Measurements from ENCODE around the gene PDE4D. TPM values are rescaled to one million over a fixed set of nuclear protein-coding genes. Genes with fewer than 3 reads are reported as not detected.
"Not testable (repeated sequence)": the region's sequence is repeated elsewhere in the genome, so short reads cannot be mapped to it uniquely, and the experiment has no call there.

The PDE4D gene
- total RNA-seq, 1 experiment from 2014 or later, result 5.3 TPM

DNA sequence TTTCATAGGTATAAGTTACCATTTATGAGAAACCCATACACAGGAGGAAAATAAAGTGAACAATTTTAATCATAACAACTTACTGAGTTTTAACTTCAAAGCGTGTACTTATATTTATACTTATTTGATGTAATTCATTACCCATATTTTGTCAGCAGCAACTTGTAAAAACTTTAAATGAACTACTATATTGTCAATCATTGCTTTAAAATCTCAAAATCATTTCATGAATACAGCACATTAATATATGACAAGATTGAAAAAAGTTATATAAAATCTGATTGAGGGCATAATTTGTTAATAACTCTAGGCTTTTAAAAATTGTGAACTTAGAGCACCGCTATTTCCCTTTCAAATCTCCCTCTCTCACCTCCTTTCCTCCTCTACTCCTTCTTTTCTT is 573.1 kb downstream of the PDE4D start:
- Histone ChIP-seq H3K4me3 (ENCODE audit: insufficient read depth, low read depth, low read length) (no peak overlapping the region), H3K27me3 (ENCODE audit: control insufficient read depth, insufficient read depth, low read length) (no peaks in the 10 kb centered on the region)

DNA sequence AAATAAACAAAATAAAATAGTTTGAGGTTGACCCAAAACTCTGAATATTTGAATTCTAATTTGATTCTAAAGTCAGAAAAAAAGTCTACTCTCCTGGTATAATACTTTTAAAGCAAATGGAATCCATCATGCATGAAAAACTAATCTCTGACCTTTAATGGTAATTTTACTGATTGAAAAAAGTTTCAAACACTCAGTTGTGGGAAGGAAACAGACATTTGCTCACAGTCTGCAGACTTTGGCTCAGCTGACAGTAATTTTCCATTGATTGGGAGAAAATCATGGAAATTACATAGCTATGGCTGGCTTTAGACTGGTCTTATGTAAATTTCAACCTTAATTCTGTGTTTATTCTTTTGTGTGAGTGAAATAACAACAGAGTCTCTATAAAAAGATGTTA is 574.3 kb downstream of the PDE4D start:
- DNase-seq, result no peak
- no peak overlapping the region for H3K4me3 ChIP-seq (ENCODE audit: insufficient read depth, low read depth, low read length)
- H3K27me3 ChIP-seq (ENCODE audit: control insufficient read depth, insufficient read depth, low read length), result no peaks in the 10 kb centered on the region
- no peaks in the 10 kb centered on the region for H3K36me3 ChIP-seq (replicated peaks; ENCODE audit: control insufficient read depth, insufficient read depth, low read length)

More for the DNA sequence above, 573.1 kb downstream of the PDE4D start:
- no peaks in the 10 kb centered on the region for H3K36me3 ChIP-seq (replicated peaks; ENCODE audit: control insufficient read depth, insufficient read depth, low read length)
- no peak for DNase-seq

DNA sequence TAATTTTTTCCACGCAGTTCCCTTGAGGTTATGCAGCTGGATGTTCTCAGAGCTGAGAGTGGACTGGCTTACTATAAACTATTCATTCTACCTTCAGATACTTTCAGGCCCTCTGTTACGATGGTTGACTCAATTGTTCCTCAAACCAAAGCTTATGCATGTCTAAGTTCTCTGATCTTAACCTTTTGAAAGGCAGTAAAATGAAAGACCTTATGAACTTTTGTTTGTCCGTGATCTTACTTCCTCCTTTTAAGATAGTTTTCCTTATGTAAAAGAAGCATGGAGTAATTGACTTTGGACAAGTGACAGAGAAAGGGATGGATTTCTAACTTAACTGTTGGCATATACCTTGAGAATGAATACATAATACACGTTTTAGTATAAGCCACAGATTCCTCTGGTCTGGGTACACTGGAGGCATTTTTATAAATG is 575.7 kb downstream of the PDE4D start:
- Histone ChIP-seq H3K27me3 (ENCODE audit: control insufficient read depth, insufficient read depth, low read length) (no peaks in the 10 kb centered on the region), H3K36me3 (replicated peaks; ENCODE audit: control insufficient read depth, insufficient read depth, low read length) (no peaks in the 10 kb centered on the region), H3K4me3 (ENCODE audit: insufficient read depth, low read depth, low read length) (no peak overlapping the region)
- no peak for DNase-seq

DNA sequence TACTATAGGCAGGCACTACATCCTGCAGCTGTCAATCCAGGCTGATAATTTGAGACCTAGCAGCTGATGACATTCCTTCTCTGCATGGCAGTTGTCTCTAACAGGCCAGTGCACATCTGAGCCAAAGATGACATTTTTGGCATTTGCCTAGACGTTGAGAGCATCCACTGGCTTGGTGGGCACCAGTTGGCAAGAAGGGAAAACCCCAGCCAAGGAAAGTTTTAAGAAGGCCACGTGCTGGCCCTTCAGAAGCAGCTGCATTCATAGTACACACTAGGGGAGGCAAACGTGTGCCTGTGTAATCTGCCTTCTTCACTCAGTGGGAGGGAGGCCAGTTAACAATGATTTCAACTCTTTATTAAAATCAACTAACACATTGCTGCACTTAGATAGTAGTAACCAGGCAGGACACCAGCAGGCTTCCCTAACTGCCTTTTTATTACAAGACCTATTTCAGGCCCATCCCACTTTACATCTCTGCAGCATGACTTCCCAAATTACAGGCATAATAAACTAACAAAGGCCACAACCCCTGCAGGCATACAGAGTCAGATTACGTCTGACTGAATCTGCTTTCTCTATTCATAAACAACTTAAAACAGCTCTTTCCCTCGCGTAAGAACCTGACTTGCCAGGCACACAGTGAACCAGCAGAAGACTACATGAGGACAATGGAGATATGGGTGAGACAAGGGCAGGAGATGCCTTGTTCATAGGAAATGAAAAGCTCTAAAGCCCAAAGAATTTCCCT is 576.3 kb downstream of the PDE4D start:
- H3K27me3 ChIP-seq (ENCODE audit: control insufficient read depth, insufficient read depth, low read length), result no peaks in the 10 kb centered on the region
- H3K4me3 ChIP-seq (ENCODE audit: insufficient read depth, low read depth, low read length), result no peak overlapping the region
- no peaks in the 10 kb centered on the region for H3K36me3 ChIP-seq (replicated peaks; ENCODE audit: control insufficient read depth, insufficient read depth, low read length)
- DNase-seq, result no peak

DNA sequence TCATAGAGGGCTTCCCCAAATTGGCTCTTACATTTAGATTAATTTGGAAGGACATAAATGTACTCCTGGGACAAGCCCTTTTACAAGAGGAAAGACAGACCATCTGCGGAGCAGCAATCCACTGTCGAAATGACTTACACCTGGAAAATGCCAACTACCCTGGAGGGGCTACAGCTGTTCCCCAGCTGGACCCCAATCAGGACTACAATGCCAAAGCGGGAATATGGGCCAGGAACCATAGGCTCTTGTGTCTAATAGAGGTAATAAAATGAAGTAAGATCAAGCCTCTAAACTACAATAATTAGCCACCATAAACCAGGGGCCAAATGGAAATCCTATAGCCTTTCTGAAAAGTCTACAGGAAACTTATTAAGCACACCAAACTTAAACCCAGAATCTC is 581.3 kb downstream of the PDE4D start:
- DNase-seq, result no peak
- H3K27me3 ChIP-seq (ENCODE audit: control insufficient read depth, insufficient read depth, low read length), result no peaks in the 10 kb centered on the region
- no peak overlapping the region for H3K4me3 ChIP-seq (ENCODE audit: insufficient read depth, low read depth, low read length)
- no peaks in the 10 kb centered on the region for H3K36me3 ChIP-seq (replicated peaks; ENCODE audit: control insufficient read depth, insufficient read depth, low read length)

DNA sequence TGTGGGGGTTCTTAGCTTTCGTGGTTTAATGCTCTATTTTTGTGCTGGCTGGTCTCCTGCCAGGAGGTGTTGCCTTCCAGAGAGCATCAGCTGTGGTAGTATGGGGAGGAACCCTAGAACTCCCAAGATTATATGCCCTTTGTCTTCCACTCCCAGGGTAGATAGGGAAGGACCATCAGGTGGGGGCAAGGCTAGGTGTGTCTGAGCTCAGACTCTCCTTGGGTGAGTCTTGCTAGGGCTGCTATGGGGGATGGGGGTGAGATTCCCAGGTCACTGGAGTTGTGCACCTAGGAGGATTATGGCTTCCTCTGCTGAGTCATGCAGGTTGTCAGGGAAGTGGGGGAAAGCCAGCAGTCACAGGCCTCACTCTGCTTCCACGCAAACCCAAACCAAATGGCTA is 584.8 kb downstream of the PDE4D start:
- not testable (repeated sequence) for DNase-seq; H3K27me3 ChIP-seq (ENCODE audit: control insufficient read depth, insufficient read depth, low read length); H3K36me3 ChIP-seq (replicated peaks; ENCODE audit: control insufficient read depth, insufficient read depth, low read length); H3K4me3 ChIP-seq (ENCODE audit: insufficient read depth, low read depth, low read length)

DNA sequence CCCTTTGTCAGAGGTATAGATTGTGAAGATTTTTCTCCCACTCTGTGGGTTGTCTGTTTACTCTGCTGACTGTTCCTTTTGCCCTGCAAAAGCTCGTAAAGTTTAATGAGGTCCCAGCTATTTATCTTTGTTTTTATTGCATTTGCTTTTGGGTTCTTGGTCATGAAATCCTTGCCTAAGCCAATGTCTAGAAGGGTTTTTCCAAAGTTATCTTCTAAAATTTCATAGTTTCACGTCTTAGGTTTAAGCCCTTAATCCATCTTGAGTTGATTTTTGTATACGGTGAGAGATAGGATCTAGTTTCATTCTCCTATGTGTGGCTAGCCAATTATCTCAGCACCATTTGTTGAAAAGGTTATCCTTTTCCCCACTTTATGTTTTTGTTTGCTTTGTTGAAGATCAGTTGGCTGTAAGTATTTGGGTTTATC is 590.2 kb downstream of the PDE4D start:
- not testable (repeated sequence) for H3K4me3 ChIP-seq (ENCODE audit: insufficient read depth, low read depth, low read length); H3K36me3 ChIP-seq (replicated peaks; ENCODE audit: control insufficient read depth, insufficient read depth, low read length); H3K27me3 ChIP-seq (ENCODE audit: control insufficient read depth, insufficient read depth, low read length); DNase-seq

DNA sequence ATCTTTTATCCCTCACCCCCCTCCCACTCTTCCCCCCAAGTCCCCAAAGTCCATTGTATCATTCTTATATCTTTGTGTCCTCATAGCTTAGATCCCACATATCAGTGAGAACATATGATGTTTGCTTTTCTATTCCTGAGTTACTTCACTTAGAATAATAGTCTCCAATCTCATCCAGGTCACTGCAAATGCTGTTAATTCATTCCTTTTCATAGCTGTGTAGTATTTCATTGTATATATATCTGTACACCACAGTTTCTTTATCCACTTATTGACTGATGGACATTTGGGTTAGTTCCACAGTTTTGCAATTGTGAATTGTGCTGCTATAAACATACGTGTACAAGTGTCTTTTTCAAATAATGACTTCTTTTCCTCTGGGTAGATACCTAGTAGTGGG is 591.0 kb downstream of the PDE4D start:
- not testable (repeated sequence) for H3K27me3 ChIP-seq (ENCODE audit: control insufficient read depth, insufficient read depth, low read length); H3K36me3 ChIP-seq (replicated peaks; ENCODE audit: control insufficient read depth, insufficient read depth, low read length); DNase-seq; H3K4me3 ChIP-seq (ENCODE audit: insufficient read depth, low read depth, low read length)

DNA sequence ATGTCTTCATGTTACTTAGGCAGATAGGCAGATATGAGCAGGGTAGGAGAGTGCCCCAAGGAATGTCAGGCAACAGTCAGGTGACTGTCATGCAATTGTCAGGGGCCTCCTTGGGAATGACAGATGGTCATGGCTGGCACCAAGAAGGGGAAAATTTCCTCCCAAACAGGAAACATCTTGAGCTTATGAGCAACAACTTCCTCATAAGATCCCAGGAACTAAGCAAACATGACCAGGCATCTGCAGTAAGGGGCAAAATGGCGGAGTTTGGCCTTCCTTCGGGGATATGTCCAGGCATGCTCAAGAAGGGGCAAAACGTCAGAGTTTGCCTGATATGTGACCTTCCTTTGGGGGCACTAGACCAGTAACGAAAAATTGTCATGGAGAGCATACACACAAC is 591.8 kb downstream of the PDE4D start:
- Histone ChIP-seq H3K27me3 (ENCODE audit: control insufficient read depth, insufficient read depth, low read length) (no peaks in the 10 kb centered on the region), H3K36me3 (replicated peaks; ENCODE audit: control insufficient read depth, insufficient read depth, low read length) (no peaks in the 10 kb centered on the region), H3K4me3 (ENCODE audit: insufficient read depth, low read depth, low read length) (no peak overlapping the region)
- DNase-seq, result no peak

DNA sequence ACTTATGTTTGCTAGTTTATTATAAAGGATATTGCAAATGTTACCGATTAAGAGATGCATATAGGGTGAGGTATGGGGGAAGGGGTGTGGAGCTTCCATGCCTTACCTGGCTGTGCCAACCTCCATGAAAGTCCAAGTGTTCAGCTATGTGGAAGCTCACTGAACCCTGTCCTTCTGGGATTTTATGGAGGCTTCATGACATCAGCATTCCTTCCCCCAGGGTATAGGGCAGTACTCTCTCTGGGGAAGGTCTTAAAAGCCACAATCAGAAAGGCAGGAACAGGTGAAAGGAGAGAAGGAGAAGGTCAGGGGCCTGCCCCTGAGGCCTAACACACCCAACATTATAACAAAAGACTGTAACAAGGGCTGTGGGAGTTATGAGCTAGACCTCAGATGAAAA is 592.6 kb downstream of the PDE4D start:
- no peaks in the 10 kb centered on the region for H3K36me3 ChIP-seq (replicated peaks; ENCODE audit: control insufficient read depth, insufficient read depth, low read length)
- H3K27me3 ChIP-seq (ENCODE audit: control insufficient read depth, insufficient read depth, low read length), result no peaks in the 10 kb centered on the region
- no peak overlapping the region for H3K4me3 ChIP-seq (ENCODE audit: insufficient read depth, low read depth, low read length)
- DNase-seq, result no peak

DNA sequence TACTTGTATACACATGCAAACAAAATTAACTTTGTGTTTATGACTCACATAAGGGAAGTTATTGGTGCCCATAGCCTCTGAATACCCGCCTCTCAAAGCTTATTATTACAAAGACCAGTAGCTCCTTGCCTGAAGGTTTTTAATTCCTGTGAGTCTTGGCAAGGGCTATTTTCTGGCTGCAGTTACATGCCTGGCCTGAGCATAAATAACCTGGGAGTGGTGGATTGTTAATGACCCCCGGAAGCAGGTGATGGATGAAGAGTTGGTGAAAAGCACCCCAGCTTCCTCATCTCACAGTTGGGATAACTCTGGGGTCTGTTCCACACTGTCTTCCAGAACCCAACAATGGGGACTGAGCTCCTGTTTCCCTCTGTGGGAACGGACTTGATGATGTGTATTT is 594.5 kb downstream of the PDE4D start:
- Histone ChIP-seq H3K4me3 (ENCODE audit: insufficient read depth, low read depth, low read length) (no peak overlapping the region), H3K27me3 (ENCODE audit: control insufficient read depth, insufficient read depth, low read length) (no peaks in the 10 kb centered on the region), H3K36me3 (replicated peaks; ENCODE audit: control insufficient read depth, insufficient read depth, low read length) (no peaks in the 10 kb centered on the region)
- no peak for DNase-seq

DNA sequence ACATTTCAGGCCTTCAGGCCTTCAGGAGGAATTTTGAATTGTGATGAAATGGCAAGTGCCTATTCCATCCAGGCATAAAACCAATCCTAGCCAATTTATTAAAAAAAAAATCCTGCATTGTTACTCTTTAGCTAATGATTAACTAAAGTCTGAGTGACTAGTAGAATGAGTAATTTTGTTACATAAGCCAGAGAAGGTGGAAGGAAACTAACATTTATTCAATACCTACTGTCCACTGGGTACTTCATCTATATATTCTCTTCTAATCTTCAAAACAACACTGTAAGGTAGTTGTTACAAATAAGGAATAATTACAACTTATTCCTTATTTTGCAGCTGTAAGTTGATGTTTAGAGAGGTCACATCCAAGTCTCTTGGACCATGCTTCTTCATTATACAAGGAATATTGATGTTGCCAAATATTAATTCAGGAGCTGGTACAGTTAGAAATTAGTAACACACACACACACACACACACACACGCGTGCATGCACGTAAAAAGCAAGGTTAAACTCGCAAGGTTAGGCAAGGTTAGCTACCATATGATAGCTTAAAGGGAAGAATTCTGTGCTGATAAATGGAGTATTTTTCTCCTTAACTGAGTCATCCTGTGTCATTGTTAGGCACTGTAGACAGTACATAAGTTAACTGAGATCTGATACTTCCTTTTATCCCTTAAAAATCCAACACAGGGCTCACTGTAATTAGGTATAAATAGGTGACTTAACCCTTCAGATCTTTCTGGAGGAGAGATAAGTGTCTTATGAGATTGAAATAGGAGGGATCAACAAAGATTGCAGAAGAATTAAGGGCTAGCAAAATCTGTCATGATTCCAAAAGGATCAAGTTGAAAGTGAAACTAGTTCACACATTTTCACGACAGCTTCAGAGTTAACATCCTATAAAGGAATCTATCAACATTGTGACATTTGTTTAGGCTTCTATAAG is 596.9 kb downstream of the PDE4D start:
- no peak for DNase-seq
- Histone ChIP-seq H3K27me3 (ENCODE audit: control insufficient read depth, insufficient read depth, low read length) (no peaks in the 10 kb centered on the region), H3K4me3 (ENCODE audit: insufficient read depth, low read depth, low read length) (no peak overlapping the region), H3K36me3 (replicated peaks; ENCODE audit: control insufficient read depth, insufficient read depth, low read length) (no peaks in the 10 kb centered on the region)

DNA sequence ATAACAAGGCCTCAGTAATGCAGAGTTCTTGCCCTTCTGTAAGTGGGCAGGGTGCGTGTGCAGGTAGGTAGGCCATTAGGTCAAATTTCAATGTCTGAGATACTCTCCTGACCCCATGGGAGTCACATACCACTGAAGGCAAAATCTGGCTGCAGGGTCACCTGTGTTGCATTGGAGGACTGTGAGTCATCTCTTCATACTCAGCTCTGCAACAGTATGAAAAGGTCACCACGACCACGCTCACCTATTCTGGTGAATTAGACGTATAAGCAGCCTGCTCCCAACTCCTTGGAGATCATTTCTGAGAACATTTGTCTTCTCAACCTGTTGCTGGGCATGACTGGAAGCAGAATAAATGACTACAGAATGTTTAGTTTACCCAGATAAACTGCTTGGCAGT is 599.8 kb downstream of the PDE4D start:
- no peak for DNase-seq
- Histone ChIP-seq H3K27me3 (ENCODE audit: control insufficient read depth, insufficient read depth, low read length) (no peaks in the 10 kb centered on the region), H3K36me3 (replicated peaks; ENCODE audit: control insufficient read depth, insufficient read depth, low read length) (no peaks in the 10 kb centered on the region), H3K4me3 (ENCODE audit: insufficient read depth, low read depth, low read length) (no peak overlapping the region)

DNA sequence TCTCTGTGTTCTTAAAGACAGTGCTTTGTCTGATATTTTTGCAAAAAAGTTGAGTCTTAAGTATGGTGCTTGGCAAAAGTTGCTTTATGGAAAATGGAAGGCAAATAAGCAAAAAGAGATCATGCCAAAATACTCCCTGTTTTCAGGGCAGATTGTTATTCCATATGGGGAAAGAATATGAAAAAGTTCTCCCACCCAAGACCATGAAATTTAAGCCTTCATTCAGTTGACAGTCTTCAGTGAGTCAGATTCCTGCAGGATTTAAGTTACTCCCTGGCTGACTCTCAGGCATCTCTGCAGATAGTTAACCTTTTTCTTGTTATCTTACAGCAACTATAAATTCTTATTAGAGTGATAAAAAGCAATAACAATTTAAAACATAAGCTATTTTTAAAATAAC is 601.6 kb downstream of the PDE4D start:
- Histone ChIP-seq H3K36me3 (replicated peaks; ENCODE audit: control insufficient read depth, insufficient read depth, low read length) (no peaks in the 10 kb centered on the region), H3K27me3 (ENCODE audit: control insufficient read depth, insufficient read depth, low read length) (no peaks in the 10 kb centered on the region), H3K4me3 (ENCODE audit: insufficient read depth, low read depth, low read length) (no peak overlapping the region)
- no peak for DNase-seq

DNA sequence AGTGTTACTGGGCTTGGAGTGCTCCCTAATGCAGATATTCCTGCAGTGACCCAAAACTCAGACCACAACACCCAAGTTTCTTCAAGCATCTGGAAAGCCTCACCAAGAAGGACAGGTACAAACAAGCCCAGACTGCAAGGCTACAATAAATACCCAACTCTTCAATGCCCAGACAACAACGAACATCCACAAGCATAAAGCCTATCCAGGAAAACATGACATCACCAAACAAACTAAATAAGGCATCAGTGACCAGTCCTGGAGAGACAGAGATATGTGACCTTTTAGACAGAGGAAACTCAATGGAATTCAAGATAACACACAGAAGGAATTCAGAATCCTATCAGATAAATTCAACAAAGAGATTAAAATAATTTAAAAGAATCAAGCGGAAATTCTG is 605.6 kb downstream of the PDE4D start:
- Histone ChIP-seq H3K27me3 (ENCODE audit: control insufficient read depth, insufficient read depth, low read length) (no peaks in the 10 kb centered on the region), H3K4me3 (ENCODE audit: insufficient read depth, low read depth, low read length) (no peak overlapping the region), H3K36me3 (replicated peaks; ENCODE audit: control insufficient read depth, insufficient read depth, low read length) (no peaks in the 10 kb centered on the region)
- DNase-seq, result no peak

All from H7 (cell line).